SU-DHL-6 (cell line): Measurements from ENCODE around the gene PHACTR1.

Source experiments
- H2AFZ ChIP-seq: fragments of 200-600 bp; sonication (generic); 2 replicates; pipeline ENCODE4 v1.6.1; 2014; ENCODE audit warnings: low read depth, mild to moderate bottlenecking, moderate library complexity, mixed read lengths, antibody characterized with exemption, low read length; ENCODE audit not compliant: severe bottlenecking
- H3F3A ChIP-seq: fragments of 200-600 bp; shearing (Covaris generic); 2 replicates; pipeline ENCODE4 v1.6.0; 2016; ENCODE audit warnings: antibody characterized with exemption, mild to moderate bottlenecking; ENCODE audit not compliant: insufficient read depth
- H3K27ac ChIP-seq: fragments of 200-600 bp; sonication (generic); 2 replicates; pipeline ENCODE4 v1.5.1; 2016; ENCODE audit warnings: low read depth, mild to moderate bottlenecking, low read length, moderate library complexity, mixed read lengths
- H3K27me3 ChIP-seq: fragments of 200-600 bp; sonication (generic), shearing (Covaris generic); 2 replicates; pipeline ENCODE4 v1.6.0; 2014; ENCODE audit warnings: mild to moderate bottlenecking, low read length
- H3K36me3 ChIP-seq: fragments of 200-600 bp; sonication (generic); 2 replicates; pipeline ENCODE4 v1.6.1; 2014; ENCODE audit warnings: mild to moderate bottlenecking, low read length, mixed read lengths
- H3K4me2 ChIP-seq: fragments of 300-600, 200-600 bp; shearing (Covaris generic), sonication (generic); 2 replicates; pipeline ENCODE4 v1.6.0; 2014; ENCODE audit warnings: low read length, low read depth, mild to moderate bottlenecking; ENCODE audit not compliant: poor library complexity, severe bottlenecking
- H3K4me3 ChIP-seq: fragments of 200-600 bp; sonication (generic); 2 replicates; pipeline ENCODE4 v1.5.1; 2014; ENCODE audit warnings: antibody characterized with exemption, low read length, mild to moderate bottlenecking, mixed read lengths; ENCODE audit not compliant: insufficient read depth, poor library complexity, severe bottlenecking
- H3K79me2 ChIP-seq: fragments of 200-600 bp; sonication (generic); 2 replicates; pipeline ENCODE4 v1.6.1; 2014; ENCODE audit warnings: mild to moderate bottlenecking, low read length, moderate library complexity; ENCODE audit not compliant: insufficient read depth
- H3K9ac ChIP-seq: fragments of 200-600 bp; sonication (generic); 2 replicates; pipeline ENCODE4 v1.7.0; 2014; ENCODE audit warnings: mild to moderate bottlenecking, low read length
- H3K9me2 ChIP-seq: fragments of 200-600 bp; sonication (generic); replicated peaks from 2 replicates; pipeline ENCODE4 v1.6.1; 2014; ENCODE audit warnings: low read length; ENCODE audit not compliant: insufficient read depth
- H3K9me3 ChIP-seq: fragments of 200-600 bp; sonication (generic); 2 replicates; pipeline ENCODE4 v1.6.1; 2014; ENCODE audit warnings: low read length, mixed read lengths; ENCODE audit not compliant: insufficient read depth
- H4K20me1 ChIP-seq: fragments of 200-600 bp; sonication (generic); 2 replicates; pipeline ENCODE4 v1.6.1; 2014; ENCODE audit warnings: low read depth, mild to moderate bottlenecking, antibody characterized with exemption, low read length, moderate library complexity, mixed read lengths
- CTCF ChIP-seq: fragments of 200-600 bp; sonication (generic); IDR thresholded peaks from one replicate; pipeline ENCODE4 v1.5.1; 2017; ENCODE audit warnings: antibody characterized with exemption, mild to moderate bottlenecking, low read length, moderate library complexity; ENCODE audit not compliant: insufficient read depth, poor library complexity, severe bottlenecking
- EZH2phosphoT487 ChIP-seq: fragments of 200-600 bp; sonication (generic), shearing (Covaris generic); conservative IDR thresholded peaks from 2 replicates; pipeline ENCODE4 v1.6.1; 2018; ENCODE audit warnings: mild to moderate bottlenecking, antibody characterized with exemption, low read length, moderate library complexity, mixed read lengths

The PHACTR1 gene

DNA sequence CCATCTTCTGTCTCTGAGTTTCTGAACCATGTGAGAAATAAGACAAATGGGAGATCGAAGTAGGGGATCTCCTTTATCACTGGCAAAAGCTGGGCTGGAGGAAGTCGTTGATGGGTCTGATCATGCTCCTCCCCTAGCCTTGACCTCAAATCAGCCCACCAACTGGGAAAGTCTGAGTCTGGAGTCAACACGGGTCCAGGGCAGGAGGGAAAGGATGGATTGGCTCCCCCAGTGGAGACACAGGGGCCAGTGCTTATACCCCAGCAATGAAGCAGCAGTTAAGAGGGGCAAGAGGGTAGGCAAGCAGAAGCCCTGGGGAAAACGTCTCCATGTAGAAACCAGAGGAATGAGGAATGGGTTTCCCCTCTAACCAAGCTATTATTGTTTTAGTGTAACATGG, 459.2 kb downstream of the PHACTR1 start:
- Histone ChIP-seq H3K27me3 (no peaks in the 10 kb centered on the region), H3K9me3 (no peaks in the 10 kb centered on the region), H3F3A (no peaks in the 10 kb centered on the region), H3K79me2 (no peaks in the 10 kb centered on the region), H2AFZ (no peak overlapping the region), H3K27ac (no peak overlapping the region), H3K9me2 (no peaks in the 10 kb centered on the region), H3K36me3 (no peaks in the 10 kb centered on the region), H4K20me1 (no peaks in the 10 kb centered on the region), H3K9ac (no peak overlapping the region), H3K4me3 (no peak overlapping the region), H3K4me2 (no peak overlapping the region)
- TF ChIP-seq EZH2phosphoT487: no peak
- TF ChIP-seq CTCF: no peak

GRCh38 chr6:13177664-13178063, 461.1 kb downstream of the PHACTR1 start:
- Histone ChIP-seq H3K27ac (no peak overlapping the region), H3K36me3 (no peaks in the 10 kb centered on the region), H3K4me2 (no peak overlapping the region), H3K4me3 (no peak overlapping the region), H3F3A (no peaks in the 10 kb centered on the region), H4K20me1 (no peaks in the 10 kb centered on the region), H3K27me3 (no peaks in the 10 kb centered on the region), H3K79me2 (no peaks in the 10 kb centered on the region), H3K9ac (no peak overlapping the region), H2AFZ (no peak overlapping the region), H3K9me2 (no peaks in the 10 kb centered on the region), H3K9me3 (no peaks in the 10 kb centered on the region)
- TF ChIP-seq CTCF: no peak
- no peak for TF ChIP-seq EZH2phosphoT487

DNA sequence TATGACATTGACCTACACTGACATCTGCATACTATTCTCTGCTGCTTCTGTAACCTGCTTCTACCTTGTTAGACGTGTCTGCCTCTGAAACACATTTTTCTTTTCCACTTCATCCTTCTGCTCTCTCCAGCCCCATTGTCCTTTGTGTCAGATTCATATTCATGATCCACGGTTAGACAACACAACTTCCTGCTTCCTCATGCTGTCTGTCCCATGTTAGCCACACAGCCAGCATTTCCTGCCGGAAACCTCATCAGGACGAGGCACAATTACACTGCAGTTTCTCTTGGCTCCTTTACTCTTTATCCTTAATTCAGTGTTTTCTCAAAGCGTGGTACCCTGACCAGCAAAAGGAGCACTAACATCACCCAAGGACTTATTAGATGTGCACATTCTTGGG, 461.5 kb downstream of the PHACTR1 start:
- no peaks in the 10 kb centered on the region for H4K20me1 ChIP-seq
- no peaks in the 10 kb centered on the region for H3K9me3 ChIP-seq
- no peak overlapping the region for H3K27ac ChIP-seq
- H3K4me3 ChIP-seq: no peak overlapping the region
- H3K4me2 ChIP-seq: no peak overlapping the region
- H3K79me2 ChIP-seq: no peaks in the 10 kb centered on the region
- no peaks in the 10 kb centered on the region for H3K27me3 ChIP-seq
- H3K9ac ChIP-seq: no peak overlapping the region
- H3K36me3 ChIP-seq: no peaks in the 10 kb centered on the region
- H2AFZ ChIP-seq: no peak overlapping the region
- H3K9me2 ChIP-seq: no peaks in the 10 kb centered on the region
- TF ChIP-seq EZH2phosphoT487: no peak
- TF ChIP-seq CTCF: no peak
- no peaks in the 10 kb centered on the region for H3F3A ChIP-seq

DNA sequence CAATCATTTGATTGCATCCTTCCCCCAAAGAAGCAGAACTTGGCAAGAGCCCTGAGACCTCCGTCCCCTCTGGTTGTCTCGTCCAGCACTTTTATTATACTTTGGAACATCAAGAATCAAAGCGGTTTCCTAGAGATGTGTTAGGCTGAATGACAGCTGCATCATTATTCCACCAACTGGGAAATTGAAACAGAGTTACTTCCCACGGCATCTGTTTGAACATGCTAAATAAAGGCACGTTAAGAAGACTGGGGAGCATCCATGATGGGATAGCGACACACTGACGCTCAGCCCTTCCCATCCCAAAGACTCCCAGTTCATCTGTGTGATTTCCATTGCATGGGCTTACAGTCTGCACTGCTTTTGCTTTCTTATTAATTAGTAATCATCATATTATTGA, 464.0 kb downstream of the PHACTR1 start:
- H3K27me3 ChIP-seq: no peaks in the 10 kb centered on the region
- H3K9me2 ChIP-seq: no peaks in the 10 kb centered on the region
- no peaks in the 10 kb centered on the region for H3F3A ChIP-seq
- H2AFZ ChIP-seq: no peak overlapping the region
- TF ChIP-seq EZH2phosphoT487 (no peak), CTCF (no peak)
- H3K4me3 ChIP-seq: no peak overlapping the region
- H3K9me3 ChIP-seq: no peaks in the 10 kb centered on the region
- no peak overlapping the region for H3K9ac ChIP-seq
- no peaks in the 10 kb centered on the region for H3K36me3 ChIP-seq
- no peak overlapping the region for H3K27ac ChIP-seq
- H3K79me2 ChIP-seq: no peaks in the 10 kb centered on the region
- no peak overlapping the region for H3K4me2 ChIP-seq
- H4K20me1 ChIP-seq: no peaks in the 10 kb centered on the region
